ENCODE measurements around the gene PLIN3. TPM values are rescaled to one million over a fixed set of nuclear protein-coding genes. Genes with fewer than 3 reads are reported as not detected.
A peak's percentile ranks its signal among the peaks of the same experiment; 100 is the strongest.

The PLIN3 gene
- total RNA-seq (97.8 and 108 TPM in 2 replicates), polyA plus RNA-seq (118 and 121 TPM in 2 replicates)

- peak within 1 kb of the TSS; percentile 86 for H3K4me2 ChIP-seq
- DNase-seq (ENCODE audit: low spot score) = peak; percentile 98
- WGBS (ENCODE audit: low lambda C conversion rate, missing lambda C conversion rate) = 14% methylated on average over 18 of the region's 46 CpGs
- peaks cover 10% of the 10 kb centered on the region for H3K4me1 ChIP-seq (ENCODE audit: insufficient read depth)
- H2AFZ ChIP-seq = peak within 1 kb of the TSS; percentile 64
- no peaks in the 10 kb centered on the region for H4K20me1 ChIP-seq (ENCODE audit: insufficient read depth, poor library complexity, severe bottlenecking)
- H3K9me3 ChIP-seq (ENCODE audit: low read depth) = no peaks in the 10 kb centered on the region
- H3K79me2 ChIP-seq = peaks cover 42% of the 10 kb centered on the region
- no peaks in the 10 kb centered on the region for H3K36me3 ChIP-seq (replicated peaks; ENCODE audit: insufficient read depth, low read depth)
- H3K4me3 ChIP-seq = peak within 1 kb of the TSS; percentile 85
- peak within 1 kb of the TSS; percentile 86 for H3K27ac ChIP-seq
- no peaks in the 10 kb centered on the region for H3K27me3 ChIP-seq
- TF ChIP-seq CTCF (IDR thresholded peaks at IDR 0.05; ENCODE audit: poor library complexity) (no peak), EZH2 (IDR thresholded peaks at IDR 0.05; ENCODE audit: borderline replicate concordance) (no peak), EZH2phosphoT487 (IDR thresholded peaks at IDR 0.05; ENCODE audit: low read depth, severe bottlenecking, unreplicated experiment) (no peak)
- no peaks in the 10 kb centered on the region for H3K9me2 ChIP-seq (replicated peaks; ENCODE audit: insufficient read depth)
Observed at GRCh38 chr19:4867534-4868285, at the start of gene PLIN3. TSS of gene PLIN3 (minus strand) at chr19:4867667. CDS start at chr19:4861394, 6,273 bp downstream.

- WGBS (ENCODE audit: low lambda C conversion rate, missing lambda C conversion rate) = 96% methylated on average over 38 of the region's 41 CpGs
- Histone ChIP-seq H3K79me2 (peaks cover 54% of the 10 kb centered on the region), H3K9me3 (ENCODE audit: low read depth) (no peaks in the 10 kb centered on the region), H3K27ac (peak overlapping the region; percentile 43), H3K27me3 (no peaks in the 10 kb centered on the region), H3K4me2 (no peak overlapping the region), H3K9me2 (replicated peaks; ENCODE audit: insufficient read depth) (no peaks in the 10 kb centered on the region), H3K36me3 (replicated peaks; ENCODE audit: insufficient read depth, low read depth) (no peaks in the 10 kb centered on the region), H4K20me1 (ENCODE audit: insufficient read depth, poor library complexity, severe bottlenecking) (no peaks in the 10 kb centered on the region), H2AFZ (no peak overlapping the region), H3K4me1 (ENCODE audit: insufficient read depth) (peaks cover 9% of the 10 kb centered on the region), H3K4me3 (no peak overlapping the region)
- no peak for DNase-seq (ENCODE audit: low spot score)
- TF ChIP-seq EZH2 (IDR thresholded peaks at IDR 0.05; ENCODE audit: borderline replicate concordance) (no peak), EZH2phosphoT487 (IDR thresholded peaks at IDR 0.05; ENCODE audit: low read depth, severe bottlenecking, unreplicated experiment) (no peak), CTCF (IDR thresholded peaks at IDR 0.05; ENCODE audit: poor library complexity) (no peak)
Observed at GRCh38 chr19:4916292-4917082, 49.0 kb upstream of the PLIN3 start.

GRCh38 chr19:4914736-4915501, 47.5 kb upstream of the PLIN3 start:
- WGBS (ENCODE audit: low lambda C conversion rate, missing lambda C conversion rate) = 74% methylated on average over 23 of the region's 23 CpGs
- H4K20me1 ChIP-seq (ENCODE audit: insufficient read depth, poor library complexity, severe bottlenecking) = no peaks in the 10 kb centered on the region
- H3K36me3 ChIP-seq (replicated peaks; ENCODE audit: insufficient read depth, low read depth) = no peaks in the 10 kb centered on the region
- no peak overlapping the region for H3K4me2 ChIP-seq
- no peaks in the 10 kb centered on the region for H3K27me3 ChIP-seq
- DNase-seq (ENCODE audit: low spot score) = peak; percentile 85
- peak overlapping the region; percentile 72 for H3K27ac ChIP-seq
- H2AFZ ChIP-seq = no peak overlapping the region
- no peaks in the 10 kb centered on the region for H3K9me3 ChIP-seq (ENCODE audit: low read depth)
- TF ChIP-seq EZH2phosphoT487 (IDR thresholded peaks at IDR 0.05; ENCODE audit: low read depth, severe bottlenecking, unreplicated experiment) (no peak), CTCF (IDR thresholded peaks at IDR 0.05; ENCODE audit: poor library complexity) (no peak), EZH2 (IDR thresholded peaks at IDR 0.05; ENCODE audit: borderline replicate concordance) (no peak)
- H3K4me1 ChIP-seq (ENCODE audit: insufficient read depth) = peaks cover 20% of the 10 kb centered on the region
- no peaks in the 10 kb centered on the region for H3K9me2 ChIP-seq (replicated peaks; ENCODE audit: insufficient read depth)
- no peak overlapping the region for H3K4me3 ChIP-seq
- peaks cover 50% of the 10 kb centered on the region for H3K79me2 ChIP-seq

Data from hepatocyte (in vitro differentiated cells).